ENCODE results near the gene PLIN4.

DNA sequence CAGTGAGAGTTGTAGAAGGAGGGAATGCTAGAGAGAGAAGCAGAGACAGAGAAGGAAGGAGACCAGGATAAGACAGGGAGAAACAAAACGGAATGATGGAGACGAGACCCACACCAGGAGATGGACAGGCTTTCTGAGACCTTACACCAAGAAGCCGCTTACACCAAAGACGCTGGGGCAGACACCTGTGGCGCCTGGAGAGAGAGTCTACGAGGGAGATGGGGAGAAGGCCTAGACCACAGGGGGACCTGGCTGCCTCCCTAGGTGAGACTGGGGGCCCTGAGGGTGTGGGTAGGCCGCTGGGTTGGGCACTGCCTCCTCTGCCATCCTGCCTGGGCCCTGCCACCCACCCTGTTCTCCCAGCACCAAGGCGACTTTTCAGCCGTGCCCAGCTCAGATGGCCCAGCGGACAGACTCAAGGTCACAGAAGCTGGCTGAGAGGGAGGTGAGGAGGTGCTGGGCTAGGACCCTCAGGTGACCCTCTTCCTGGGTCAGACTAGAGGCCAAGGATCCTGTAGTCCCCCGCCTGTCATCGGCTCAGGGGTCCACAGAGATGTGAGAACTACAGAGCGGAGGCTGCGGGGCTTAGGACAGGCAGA, 11.7 kb upstream of the PLIN4 start:
- TF ChIP-seq, protein P1, sequence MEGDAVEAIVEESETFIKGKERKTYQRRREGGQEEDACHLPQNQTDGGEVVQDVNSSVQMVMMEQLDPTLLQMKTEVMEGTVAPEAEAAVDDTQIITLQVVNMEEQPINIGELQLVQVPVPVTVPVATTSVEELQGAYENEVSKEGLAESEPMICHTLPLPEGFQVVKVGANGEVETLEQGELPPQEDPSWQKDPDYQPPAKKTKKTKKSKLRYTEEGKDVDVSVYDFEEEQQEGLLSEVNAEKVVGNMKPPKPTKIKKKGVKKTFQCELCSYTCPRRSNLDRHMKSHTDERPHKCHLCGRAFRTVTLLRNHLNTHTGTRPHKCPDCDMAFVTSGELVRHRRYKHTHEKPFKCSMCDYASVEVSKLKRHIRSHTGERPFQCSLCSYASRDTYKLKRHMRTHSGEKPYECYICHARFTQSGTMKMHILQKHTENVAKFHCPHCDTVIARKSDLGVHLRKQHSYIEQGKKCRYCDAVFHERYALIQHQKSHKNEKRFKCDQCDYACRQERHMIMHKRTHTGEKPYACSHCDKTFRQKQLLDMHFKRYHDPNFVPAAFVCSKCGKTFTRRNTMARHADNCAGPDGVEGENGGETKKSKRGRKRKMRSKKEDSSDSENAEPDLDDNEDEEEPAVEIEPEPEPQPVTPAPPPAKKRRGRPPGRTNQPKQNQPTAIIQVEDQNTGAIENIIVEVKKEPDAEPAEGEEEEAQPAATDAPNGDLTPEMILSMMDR (IDR thresholded peaks at IDR 0.05) = no peak
- TF ChIP-seq POLR2A (IDR thresholded peaks at IDR 0.05) = no peak
